Inferior parietal cortex (tissue), 1 donor: ENCODE measurements around the gene USP6NL.

ENCODE experiments used
- DNase-seq: peaks from one replicate; pipeline ENCODE4 v3.0.0-alpha.2; 2016; ENCODE audit errors: extremely low spot score

USP6NL gene

DNA sequence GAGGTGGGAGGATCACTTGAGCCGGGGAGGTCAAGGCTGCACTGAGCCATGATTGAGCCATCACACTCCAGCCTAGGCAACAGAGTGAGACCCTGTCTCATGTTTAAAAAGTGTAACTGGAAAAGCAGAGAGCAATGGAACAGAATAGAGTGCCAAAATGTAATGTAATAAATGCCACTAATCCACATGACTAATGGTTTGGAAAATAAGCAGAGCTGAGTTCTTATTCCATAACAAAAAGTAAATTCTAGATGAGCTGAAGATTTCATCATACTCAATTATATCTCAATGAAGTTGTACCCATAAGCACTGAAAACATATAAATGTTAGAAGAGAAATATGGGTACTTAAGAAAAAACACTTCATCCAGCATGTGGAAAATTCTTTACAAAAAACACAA, 132.6 kb downstream of the USP6NL start:
- DNase-seq = no peak

DNA sequence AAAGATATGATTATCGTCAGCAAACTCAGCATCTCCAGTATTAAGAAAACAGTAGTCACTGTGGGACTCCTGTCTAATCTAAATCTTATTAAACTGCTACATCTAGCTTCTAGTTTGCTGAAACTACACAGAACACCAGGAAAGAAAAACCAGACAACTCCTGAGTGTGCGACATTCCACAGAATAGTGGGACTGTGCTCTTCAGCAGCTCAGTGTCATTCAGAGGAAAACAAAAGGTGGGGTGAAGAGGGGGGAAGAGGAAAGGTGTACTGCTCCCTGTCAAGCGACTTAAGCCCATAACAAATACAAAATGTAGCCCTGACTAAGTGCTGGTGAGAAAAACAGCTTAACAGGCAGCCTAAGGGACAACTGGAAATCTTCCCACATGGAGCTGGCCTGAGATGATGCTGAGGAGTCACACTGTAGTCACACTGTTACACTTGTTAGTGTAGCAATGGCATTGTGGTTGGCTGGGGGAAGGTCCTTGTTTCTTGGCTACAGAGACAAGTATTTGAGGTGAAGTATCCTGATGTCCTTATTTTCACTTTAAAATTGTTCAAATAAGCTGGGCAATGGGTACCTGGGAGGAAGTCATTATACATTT, 135.5 kb downstream of the USP6NL start:
- no peak for DNase-seq

DNA sequence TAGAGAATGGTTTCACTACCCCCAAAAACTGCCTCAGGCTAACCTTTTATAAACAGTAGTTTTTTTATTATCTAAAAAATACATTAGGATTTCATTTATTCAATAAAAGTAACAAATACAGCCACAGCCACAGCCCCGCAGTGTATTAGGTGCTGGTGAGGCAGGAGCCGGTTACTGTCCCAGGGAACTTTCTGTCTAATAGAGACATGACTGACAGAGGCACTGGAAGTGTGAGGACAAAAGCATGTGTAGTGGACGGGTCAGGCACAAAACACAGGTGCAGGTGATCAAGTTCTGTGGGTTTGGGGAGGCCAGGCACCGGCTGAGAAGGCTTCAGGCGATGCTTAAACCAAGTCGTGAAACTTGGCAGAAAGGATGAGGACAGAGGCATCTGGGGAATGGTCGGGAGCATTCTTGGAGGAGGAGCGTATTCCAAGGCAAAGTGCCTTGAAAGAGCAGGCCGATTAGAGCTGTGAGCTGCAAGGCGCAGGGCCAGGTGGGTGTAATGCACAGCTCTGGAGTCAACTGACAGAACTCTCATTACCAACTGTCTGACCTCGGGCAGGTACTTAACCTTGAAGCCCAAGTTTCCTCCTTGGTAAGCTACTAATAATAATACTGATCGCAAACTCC, 138.2 kb downstream of the USP6NL start:
- no peak for DNase-seq

DNA sequence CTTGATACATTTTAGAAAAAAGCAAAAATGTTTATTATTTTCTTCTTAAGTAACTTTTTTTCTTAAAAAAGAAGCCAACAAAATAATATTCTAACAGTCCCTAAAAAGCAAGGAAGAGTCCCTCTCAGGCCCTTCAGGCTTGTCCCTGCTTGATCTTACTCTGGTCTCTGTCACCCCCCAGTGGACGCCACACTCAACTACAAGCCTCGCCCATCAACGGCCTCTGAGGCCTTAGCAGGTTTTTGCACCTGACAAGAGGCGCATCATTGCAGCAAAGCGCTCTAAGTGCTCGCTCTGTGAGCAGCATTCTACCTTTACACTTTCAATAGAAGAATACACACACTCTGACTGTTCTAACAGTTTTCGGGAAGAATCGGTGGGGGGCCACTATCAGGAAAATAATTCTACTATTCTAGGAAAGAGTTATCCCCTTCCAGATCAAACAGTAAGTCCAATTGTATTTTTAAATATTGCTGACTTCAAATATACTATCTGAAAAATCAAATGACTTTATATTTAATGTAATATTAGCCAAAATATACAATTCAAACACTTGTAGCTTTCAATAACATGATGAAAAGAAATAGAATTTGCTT, 139.2 kb downstream of the USP6NL start:
- DNase-seq = peak; percentile 80

DNA sequence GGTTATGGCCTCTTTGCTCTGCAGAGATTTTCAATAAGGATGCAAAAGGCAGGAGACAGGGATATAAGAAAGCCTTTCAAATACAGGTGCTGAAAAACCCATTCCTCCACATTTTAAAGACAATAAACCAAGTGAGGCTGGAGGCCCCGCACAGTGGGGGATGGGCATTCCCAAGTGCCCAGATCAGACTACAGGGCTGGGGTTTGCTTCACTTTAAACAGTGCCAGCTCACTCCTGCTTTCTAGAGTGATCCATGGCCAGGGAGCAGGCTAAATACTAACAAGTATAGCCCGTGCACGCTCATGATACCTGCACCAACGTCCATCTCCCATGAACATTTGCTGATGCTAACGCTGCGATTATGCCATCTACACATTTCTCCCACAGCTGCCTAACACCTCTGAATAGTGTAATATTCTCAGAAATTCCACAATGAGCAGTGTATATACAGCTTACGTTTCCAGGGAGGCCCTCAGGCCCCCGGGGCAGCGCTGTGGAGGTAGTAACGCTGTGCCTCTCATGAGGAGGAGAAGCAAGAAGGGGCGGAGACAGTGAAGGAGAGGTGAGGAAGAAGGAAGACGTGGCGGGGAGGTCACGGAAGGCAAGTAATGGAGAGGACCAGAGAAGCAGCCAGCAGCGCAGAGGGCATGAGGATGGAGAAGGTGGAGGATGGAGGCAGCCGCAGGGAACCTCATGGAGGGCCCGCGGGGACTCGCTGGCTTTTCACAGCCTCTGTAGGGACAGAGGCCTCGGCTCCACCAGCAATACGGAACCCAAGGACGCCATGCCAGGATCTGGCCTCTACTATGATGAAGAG, 141.7 kb downstream of the USP6NL start:
- DNase-seq = no peak

DNA sequence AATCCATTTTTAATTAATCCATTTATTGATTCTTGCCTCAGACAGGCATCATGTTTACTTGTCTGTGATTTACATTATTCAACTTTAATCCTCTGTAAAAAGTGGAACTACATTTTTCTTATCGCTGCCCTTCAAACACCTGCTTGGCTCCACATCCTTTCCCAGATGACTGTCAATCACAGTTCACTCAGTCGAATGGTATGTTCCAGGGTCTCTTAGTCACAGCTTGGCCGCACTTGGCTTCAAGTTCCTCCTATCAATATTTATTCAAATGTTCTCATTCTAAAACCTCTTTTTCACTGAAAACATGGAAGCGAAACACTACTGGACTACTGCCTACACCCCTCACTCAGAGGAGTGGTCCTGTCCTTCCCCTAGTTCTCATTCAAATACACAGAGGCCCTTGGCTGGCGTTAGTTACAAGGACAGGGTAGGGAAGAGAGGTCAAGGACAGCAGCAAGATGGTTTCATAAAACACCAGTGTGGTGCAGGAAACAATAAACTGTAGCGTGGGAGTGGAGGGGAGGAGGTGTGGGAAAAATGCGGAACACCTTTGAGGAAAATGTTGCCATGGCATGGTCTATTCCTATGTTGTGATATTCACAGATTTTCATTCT, 143.2 kb downstream of the USP6NL start:
- DNase-seq = no peak

DNA sequence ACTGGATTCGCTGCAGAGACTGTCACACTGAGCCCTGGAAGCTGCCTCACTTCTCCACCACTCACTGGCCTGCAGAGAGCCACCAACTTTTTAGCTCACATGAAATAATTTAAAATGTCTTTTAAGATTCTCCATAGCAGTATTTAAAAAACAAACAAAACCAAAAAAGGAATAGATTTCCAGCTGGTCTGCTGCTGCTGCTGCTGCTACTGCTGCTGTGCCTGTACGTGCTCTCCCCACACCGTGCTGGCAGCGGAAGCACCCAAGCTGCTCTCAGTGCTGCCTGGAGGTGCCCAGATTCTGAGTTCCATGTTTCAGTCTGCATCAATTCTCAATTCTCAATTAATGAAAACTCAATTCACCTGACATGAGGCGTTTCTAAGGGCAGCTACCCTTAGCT, 146.0 kb downstream of the USP6NL start:
- no peak for DNase-seq

DNA sequence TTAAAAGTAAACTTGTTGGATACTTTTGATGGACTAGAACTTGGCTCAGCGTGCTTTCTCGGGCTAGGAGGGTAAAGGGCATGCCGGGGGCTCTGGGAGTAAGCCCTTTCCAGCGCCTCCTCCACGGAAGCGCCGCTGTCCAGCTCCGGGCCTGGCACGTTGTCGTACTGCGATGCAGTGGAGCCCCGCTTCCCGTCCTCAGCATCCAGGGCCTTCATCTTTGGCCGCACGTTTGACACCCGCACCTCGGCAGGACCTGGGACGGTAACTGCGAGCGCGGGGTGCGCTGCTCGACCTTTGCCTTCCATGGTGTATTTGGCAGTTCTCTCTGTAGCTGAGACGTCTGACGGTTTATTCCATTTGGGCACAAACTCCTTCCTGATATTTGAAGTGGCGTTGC, 148.3 kb downstream of the USP6NL start:
- DNase-seq = no peak

DNA sequence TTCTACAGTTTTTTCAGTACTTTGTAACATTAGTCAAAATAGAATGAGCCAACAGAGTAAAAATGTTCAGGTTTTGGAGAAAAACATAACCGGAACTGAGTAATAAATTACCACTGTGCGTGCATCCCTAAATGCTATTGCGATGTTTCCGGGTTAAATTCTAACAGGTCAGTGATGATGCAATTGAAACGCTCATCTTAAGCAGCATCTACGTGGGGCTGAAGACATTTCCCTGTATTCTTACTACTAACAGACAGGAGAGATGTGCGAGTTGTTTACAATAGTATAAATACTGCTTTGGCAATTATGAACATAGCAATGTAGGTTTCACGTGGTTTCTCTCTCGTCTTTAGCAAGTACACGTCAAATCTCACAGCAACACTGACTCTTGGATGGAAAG, 149.4 kb downstream of the USP6NL start:
- peak; percentile 19 for DNase-seq

DNA sequence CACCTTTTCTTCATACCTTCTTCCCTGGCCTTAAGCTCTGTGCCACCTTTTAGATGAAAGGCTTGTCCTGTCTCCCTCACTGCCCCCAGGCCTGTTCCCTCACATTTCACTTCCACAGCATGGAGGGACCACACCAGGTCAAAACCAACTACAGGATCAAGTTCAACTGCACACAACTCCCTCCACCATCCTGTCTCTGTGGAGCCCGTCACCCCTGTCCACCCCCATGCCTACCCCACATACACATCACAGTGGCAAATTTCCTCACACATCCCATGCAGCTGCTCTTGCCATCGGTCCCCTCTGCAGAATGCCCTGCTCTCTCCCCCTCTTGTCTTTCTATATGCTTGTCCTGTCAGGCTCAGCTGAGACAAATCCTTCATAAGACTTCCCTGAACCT, 154.1 kb downstream of the USP6NL start:
- no peak for DNase-seq

DNA sequence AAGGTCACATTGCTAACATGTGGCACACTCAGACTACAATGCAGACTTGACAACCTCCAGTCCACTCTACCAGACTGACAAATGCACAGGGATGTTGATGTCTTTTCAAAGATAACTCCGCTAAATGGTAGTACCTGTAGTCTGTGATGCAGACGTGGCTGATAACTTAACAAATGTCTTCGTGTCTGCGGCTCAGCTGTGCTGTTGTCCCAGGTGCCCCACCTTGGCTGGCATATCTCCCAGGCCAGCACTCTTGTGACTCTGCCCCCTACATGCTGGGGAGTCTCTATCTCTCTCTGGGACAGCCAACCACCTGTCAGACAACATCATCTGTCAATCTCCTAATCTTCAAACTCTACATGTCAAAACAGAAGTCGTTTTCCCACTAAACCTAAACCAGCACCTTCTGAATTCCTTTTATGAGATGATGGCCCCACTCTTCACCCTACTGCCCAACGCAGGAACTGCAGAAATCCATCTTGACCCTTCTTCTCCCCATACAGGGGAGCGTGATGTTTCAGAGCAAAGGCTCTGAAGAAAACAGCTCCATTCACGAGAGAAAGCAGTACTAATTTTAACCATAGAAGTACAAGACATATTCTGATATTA, 156.4 kb downstream of the USP6NL start:
- DNase-seq = no peak

DNA sequence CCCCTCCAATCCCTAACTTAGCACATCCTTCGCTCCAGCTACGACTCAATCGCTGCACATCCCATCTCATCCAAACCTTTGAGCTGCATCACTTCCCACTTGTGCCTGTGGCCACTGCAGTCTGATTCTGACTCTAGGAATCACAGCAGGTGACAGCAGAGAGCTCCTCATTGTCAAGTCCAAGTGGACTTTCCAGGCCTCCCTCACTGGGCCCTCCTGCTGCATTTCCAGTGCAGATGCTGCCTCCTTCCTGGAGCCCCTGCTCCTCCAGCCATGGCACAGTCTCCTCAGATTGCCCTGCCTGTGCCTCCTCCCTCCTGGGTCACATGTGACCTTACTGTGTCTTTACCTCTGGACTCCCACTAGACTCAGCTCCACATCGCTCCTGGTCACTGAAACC, 157.3 kb downstream of the USP6NL start:
- DNase-seq = no peak

DNA sequence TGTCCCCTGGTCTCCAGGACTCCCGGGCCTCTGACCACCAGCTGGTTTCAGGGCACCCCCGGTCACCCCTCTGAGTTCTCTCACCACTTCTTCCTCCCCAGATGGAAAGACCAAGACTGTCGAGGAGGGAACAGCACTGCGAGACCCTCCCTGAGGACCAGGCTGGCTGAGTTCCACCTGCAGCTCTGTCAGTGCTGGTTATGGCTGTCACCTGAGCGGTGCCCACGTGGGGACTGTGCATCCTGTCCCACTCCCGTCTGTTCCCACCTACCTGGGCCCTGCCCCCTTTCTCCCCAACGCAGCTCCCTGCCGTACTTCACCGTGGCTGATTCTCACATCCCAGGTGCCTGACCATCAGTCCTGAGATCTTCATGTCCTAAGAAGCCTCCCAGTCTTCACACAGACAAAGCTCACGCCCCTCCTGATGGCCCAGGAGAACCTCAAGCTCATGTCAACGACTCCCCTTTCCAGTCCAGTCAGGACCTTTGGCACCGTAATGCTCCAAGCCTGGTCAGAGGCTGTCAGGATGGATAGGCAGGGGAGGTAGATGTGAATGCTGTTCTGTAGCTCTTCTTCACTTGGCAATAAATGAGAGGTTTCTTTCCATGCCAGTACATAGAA, 159.7 kb downstream of the USP6NL start:
- no peak for DNase-seq

DNA sequence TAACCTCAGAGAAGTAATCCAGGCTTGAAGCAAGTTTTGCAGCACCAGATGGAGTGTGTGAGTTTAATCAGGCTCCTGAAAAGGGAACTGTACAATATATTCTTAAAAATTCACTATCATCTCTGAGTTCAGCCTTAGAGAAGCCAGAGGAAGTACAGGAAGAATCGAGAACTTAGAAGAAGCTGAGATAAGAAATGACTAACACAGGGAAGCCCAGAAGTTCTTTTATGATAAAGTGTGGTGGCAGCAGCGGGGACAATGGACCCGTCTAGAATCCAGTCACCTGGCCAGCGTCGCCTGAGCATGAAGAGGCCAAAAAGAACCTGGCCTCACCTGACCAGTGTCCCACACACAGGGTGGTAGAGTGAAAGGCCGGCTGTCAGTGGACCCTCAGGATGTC, 161.0 kb downstream of the USP6NL start:
- no peak for DNase-seq

DNA sequence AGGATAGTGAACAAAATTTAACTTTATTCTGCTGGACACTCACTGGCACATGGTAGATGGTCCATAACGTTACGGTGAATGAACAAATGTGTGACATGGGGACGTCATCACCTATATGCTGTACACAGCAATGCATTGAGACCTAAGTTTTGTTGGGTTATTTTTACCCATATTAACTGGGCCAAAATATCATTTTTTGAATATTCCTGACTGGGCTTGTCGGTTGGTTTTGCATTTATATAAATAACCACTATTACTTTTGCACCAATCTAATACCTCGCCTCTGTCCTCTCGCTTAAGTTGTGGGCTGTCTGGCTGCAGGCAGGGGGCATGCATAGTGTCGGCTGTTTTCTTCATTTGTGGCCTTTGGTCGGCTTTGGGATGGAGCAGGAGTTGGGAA, 161.7 kb downstream of the USP6NL start:
- DNase-seq = no peak

DNA sequence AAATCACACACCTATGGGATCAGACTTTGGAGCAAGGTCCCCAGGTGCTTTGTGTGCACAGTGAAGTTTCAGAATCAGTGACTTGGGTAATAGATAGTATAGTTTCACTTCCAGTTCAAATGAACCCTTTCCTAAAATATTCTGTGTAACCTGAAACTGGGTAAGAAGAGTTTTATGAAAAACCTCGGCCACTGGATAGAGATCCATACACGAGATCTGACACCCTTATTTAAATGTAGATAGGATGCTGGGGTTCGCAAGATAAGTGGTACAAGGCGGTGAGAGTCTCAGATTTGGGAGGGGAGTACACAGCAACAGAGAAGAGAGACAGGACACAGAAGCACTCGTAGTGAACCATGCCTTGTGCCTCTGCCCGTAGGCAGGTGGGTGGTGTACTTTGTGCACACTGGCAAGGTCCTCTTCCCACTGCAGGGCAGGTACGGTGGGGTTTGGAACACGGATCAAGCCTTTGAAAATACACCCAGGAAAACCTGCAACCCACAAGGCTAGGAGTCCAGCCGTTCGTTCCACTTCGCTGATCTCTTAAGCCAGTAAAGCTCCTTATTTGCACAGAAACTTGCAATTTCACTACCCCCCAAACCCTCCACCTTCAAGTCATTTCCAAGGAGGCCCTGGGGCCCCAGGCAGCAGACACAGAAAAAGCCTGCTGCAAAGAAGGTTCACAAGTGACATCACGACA, 162.8 kb downstream of the USP6NL start:
- no peak for DNase-seq

DNA sequence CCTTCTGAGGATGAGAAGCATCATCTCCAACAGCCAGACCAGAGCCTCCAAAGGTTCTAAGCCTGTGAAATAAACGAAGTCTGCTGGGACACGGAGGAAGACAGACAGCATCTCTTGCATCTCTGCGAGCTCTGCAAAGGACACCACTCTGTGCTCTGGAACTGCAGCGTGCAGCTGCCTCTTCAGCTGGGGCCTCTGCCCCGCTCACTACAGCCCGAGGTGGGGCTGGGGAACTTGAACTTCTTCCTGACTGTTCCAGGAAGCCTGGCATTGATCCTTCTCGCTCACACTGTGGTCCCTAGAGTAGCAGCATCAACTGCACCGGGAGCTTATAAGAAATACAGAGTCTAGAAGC, 163.3 kb downstream of the USP6NL start:
- no peak for DNase-seq

DNA sequence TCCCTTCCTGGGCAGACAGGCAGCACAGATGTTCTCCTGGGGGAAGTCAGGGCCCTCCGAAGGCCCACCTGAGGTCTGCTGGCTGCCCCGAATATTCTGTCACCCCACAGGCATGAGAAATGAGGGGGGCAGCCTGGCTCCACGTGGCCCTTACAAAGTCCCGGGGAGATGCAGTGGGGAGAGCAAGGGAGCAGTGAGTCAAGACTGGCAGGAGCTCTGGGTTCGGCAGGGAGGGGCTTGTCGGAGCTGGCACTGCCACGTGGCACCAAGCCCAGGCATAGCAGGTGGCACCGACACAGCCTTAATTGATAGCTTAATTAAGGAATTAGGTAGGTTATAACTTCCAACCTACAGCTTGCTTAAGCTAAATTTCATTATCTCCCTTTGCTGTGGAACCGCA, 163.9 kb downstream of the USP6NL start:
- no peak for DNase-seq

DNA sequence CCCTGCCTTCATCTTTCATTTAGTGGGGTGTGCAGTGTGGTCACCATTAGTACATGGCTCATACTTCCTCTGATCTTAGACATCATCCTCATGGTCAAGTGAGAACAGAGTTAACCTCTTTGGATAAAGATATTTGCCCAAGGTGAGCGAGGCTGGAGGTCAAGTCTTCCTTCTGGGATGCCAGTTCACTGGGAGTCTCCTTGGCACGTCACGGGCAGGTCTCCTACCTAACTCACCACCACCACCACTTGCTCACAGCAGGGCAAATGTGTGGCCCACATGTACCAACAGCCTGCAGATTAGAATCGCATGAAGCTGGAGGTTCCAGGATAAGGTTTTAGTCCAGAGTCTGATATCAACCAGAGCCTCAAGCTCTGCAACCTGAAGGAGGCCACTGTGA, 164.6 kb downstream of the USP6NL start:
- no peak for DNase-seq

DNA sequence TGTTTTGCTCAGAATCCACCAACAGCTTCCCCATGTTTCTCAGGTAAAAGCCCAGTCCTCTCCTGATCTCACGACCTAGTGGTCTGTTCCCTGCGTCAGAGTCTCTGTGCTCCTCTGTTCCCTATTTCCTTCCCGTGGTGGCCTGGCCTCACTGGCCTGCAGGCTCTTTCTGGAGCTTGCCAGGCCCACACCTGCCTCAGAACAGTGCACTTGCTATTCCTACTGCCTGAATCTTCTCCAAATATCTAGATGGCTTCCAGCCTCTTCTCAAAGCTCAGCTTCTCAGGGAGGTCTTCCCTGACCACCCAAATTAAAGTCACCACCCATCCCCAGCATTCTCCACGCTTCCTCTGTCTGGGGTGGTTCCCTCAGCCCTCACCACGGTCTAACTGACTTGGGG, 165.3 kb downstream of the USP6NL start:
- no peak for DNase-seq
